ENCODE measurements around the gene RNF126.

The RNF126 gene

DNA sequence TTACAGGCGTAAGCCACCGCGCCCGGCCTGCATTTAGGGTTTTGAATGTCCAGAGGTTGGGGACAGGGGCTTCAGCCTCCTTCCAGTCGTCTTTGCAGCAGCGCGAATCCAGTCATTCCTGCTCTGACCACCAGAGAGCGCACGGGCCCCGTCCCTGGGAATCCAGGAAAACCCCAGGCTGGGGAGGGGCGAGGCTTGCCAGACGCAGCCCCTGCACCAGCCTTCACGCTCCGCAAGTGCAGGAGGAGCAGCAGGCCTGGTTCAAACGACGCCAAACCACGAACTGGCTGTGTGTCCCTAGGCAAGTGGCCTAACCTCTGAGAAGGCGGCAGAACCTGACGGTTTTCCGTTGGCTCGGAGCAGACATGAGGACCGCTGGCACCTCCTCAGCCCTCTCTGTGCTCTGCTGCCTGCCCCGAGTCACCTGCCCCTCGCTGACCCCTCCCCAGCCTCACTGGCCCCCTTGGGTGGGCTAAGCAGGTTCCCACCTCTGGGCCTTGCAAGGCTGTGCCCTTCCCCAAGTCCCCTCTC is 2.0 kb upstream of the RNF126 start:
- H4K20me1 ChIP-seq, result peaks cover 30% of the 10 kb centered on the region
- peaks cover 19% of the 10 kb centered on the region for H3K9me3 ChIP-seq
- H3K27ac ChIP-seq, result no peak overlapping the region
- H3K27me3 ChIP-seq, result no peaks in the 10 kb centered on the region
- no peak overlapping the region for H3K9ac ChIP-seq
- H3K4me2 ChIP-seq, result peak overlapping the region; percentile 98
- no peak overlapping the region for H3K4me3 ChIP-seq
- TF ChIP-seq Cebpa-rat (IDR thresholded peaks at IDR 0.05), result no peak
- H3K36me3 ChIP-seq, result peaks cover 3% of the 10 kb centered on the region
- peaks cover 53% of the 10 kb centered on the region for H3K4me1 ChIP-seq

GRCh38 chr19:663682-664117 is 686 bp upstream of the RNF126 start:
- peaks cover 13% of the 10 kb centered on the region for H3K9me3 ChIP-seq
- H3K4me3 ChIP-seq, result peak overlapping the region; percentile 100
- H3K4me1 ChIP-seq, result peaks cover 59% of the 10 kb centered on the region
- peaks cover 16% of the 10 kb centered on the region for H3K36me3 ChIP-seq
- peak overlapping the region; percentile 98 for H3K4me2 ChIP-seq
- TF ChIP-seq Cebpa-rat (IDR thresholded peaks at IDR 0.05), result no peak
- peak overlapping the region; percentile 85 for H3K27ac ChIP-seq
- peak overlapping the region; percentile 76 for H3K9ac ChIP-seq
- peaks cover 43% of the 10 kb centered on the region for H4K20me1 ChIP-seq
- H3K27me3 ChIP-seq, result no peaks in the 10 kb centered on the region

GRCh38 chr19:662207-662961 is 630 bp downstream of the RNF126 start:
- Histone ChIP-seq H3K4me3 (peak overlapping the region; percentile 100), H3K27me3 (no peaks in the 10 kb centered on the region), H4K20me1 (peaks cover 56% of the 10 kb centered on the region), H3K4me2 (peak overlapping the region; percentile 99), H3K27ac (peak overlapping the region; percentile 96), H3K36me3 (peaks cover 29% of the 10 kb centered on the region), H3K9ac (peak overlapping the region; percentile 100), H3K4me1 (peaks cover 72% of the 10 kb centered on the region), H3K9me3 (peaks cover 8% of the 10 kb centered on the region)
- TF ChIP-seq Cebpa-rat (IDR thresholded peaks at IDR 0.05), result no peak

DNA sequence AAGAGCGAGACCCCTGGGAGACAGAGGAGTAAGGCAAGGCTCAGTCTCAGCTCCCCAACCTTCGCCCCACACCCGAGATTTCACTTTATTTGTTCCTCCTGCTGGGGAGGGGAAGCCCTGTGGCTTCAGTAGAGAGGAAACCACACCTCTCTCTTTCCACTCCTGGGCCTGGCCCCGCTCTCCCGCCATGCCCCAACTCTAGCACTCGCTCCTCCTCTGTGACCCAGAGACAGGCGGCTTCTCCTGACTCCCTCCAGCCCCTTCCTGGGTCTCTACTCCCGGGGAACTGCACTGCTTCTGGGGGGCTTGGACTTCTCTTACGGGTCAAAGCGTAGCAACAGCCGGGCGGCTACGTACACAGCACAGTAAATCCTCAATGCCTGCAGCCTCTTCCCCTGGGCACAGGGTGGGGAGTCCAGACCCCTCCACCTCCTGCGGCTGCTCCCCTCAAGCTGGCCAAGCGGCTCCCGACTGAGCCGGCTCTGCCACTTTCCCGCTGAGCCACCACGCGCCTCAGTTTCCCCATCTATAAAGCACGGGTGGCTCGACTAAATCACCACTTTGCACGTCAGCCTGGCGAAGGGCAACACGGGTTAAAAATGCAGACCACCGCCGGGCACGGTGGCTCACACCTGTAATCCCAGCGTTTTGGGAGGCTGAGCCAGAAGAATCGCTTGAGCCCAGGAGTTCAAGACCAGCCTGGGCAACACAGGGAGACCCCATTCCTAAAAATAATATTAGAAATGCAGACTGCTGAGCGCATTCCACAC is 1.4 kb downstream of the RNF126 start:
- no peak for TF ChIP-seq Cebpa-rat (IDR thresholded peaks at IDR 0.05)
- Histone ChIP-seq H3K27ac (peak overlapping the region; percentile 96), H3K36me3 (peaks cover 36% of the 10 kb centered on the region), H3K9ac (peak overlapping the region; percentile 100), H3K4me1 (peaks cover 80% of the 10 kb centered on the region), H3K4me3 (peak overlapping the region; percentile 100), H3K9me3 (peaks cover under 1% of the 10 kb centered on the region; the same call in 1 of the 2 replicates), H3K27me3 (no peaks in the 10 kb centered on the region), H3K4me2 (peak overlapping the region; percentile 99), H4K20me1 (peaks cover 64% of the 10 kb centered on the region)

DNA sequence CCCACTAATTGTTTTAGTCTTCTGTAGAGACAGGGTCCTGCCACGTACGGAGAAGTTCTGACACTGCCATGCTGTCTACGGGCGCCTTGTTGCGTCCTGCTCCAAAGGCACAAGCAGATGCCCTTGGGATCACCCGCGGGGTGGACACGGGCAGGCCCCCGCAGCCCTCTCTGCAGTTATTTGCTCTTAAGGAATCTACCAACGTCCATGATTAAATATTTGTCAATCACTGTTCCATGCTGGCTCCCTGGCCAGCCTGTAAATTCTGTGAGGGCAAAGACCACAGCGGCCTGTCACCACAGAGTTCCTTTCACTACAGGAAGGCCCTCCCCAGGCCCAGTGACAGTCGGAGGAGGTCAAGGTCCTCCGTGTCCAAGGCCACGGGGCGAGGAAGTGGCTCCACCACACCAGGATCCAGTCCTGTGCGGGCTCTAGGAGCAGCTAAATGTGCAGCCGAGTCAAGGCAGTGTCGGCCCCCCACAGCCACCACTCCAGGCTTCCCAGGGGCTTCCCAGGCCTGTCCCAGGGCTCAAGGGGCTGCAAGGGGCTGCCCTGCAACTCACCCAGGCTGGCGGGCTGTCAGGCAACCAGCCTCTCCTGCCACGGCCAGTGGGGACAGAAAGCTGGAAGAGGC is 2.1 kb downstream of the RNF126 start:
- H3K4me3 ChIP-seq, result peak overlapping the region; percentile 100
- peaks cover 83% of the 10 kb centered on the region for H3K4me1 ChIP-seq
- H3K27ac ChIP-seq, result peak overlapping the region; percentile 96
- peaks cover 71% of the 10 kb centered on the region for H4K20me1 ChIP-seq
- peak overlapping the region; percentile 100 for H3K9ac ChIP-seq
- peak overlapping the region; percentile 99 for H3K4me2 ChIP-seq
- no peak for TF ChIP-seq Cebpa-rat (IDR thresholded peaks at IDR 0.05)
- no peaks in the 10 kb centered on the region for H3K27me3 ChIP-seq
- no peaks in the 10 kb centered on the region for H3K9me3 ChIP-seq
- H3K36me3 ChIP-seq, result peaks cover 43% of the 10 kb centered on the region

- no peak for TF ChIP-seq Cebpa-rat (IDR thresholded peaks at IDR 0.05)
- Histone ChIP-seq H3K4me2 (peak overlapping the region; percentile 99), H3K27ac (no peak overlapping the region), H3K27me3 (no peaks in the 10 kb centered on the region), H3K4me3 (no peak overlapping the region), H3K36me3 (peaks cover 60% of the 10 kb centered on the region), H4K20me1 (peaks cover 88% of the 10 kb centered on the region), H3K4me1 (peaks cover 65% of the 10 kb centered on the region), H3K9ac (peak overlapping the region; percentile 41; the same call in 1 of the 2 replicates), H3K9me3 (no peaks in the 10 kb centered on the region)
These were observed 3.8 kb downstream of the RNF126 start for GRCh38 chr19:658916-659839.

- Histone ChIP-seq H3K27me3 (no peaks in the 10 kb centered on the region), H3K4me3 (no peak overlapping the region), H3K4me1 (peaks cover 56% of the 10 kb centered on the region), H3K27ac (no peak overlapping the region), H3K36me3 (peaks cover 70% of the 10 kb centered on the region), H3K9me3 (no peaks in the 10 kb centered on the region), H3K9ac (peak overlapping the region; percentile 41; the same call in 1 of the 2 replicates), H3K4me2 (no peak overlapping the region), H4K20me1 (peaks cover 97% of the 10 kb centered on the region)
- TF ChIP-seq Cebpa-rat (IDR thresholded peaks at IDR 0.05), result no peak
These were observed 4.8 kb downstream of the RNF126 start for GRCh38 chr19:658059-658839.

- Histone ChIP-seq H3K27me3 (no peaks in the 10 kb centered on the region), H3K4me3 (no peak overlapping the region), H3K4me2 (no peak overlapping the region), H3K4me1 (peaks cover 56% of the 10 kb centered on the region), H3K36me3 (peaks cover 76% of the 10 kb centered on the region), H4K20me1 (peaks cover 100% of the 10 kb centered on the region), H3K27ac (no peak overlapping the region), H3K9ac (peak overlapping the region; percentile 61), H3K9me3 (no peaks in the 10 kb centered on the region)
- no peak for TF ChIP-seq Cebpa-rat (IDR thresholded peaks at IDR 0.05)
These were observed 5.4 kb downstream of the RNF126 start for GRCh38 chr19:657611-658010.

Measured in BLaER1 (cell line).